HG03103 (cell line): ENCODE measurements around the gene PVRIG.
"Not testable (repeated sequence)": the region's sequence is repeated elsewhere in the genome, so short reads cannot be mapped to it uniquely, and the experiment has no call there.

Experiments
- ATAC-seq: cut with Tn5 transposase; IDR thresholded peaks from one replicate; pipeline ENCODE4 v1.9.1; 2021; ENCODE audit warnings: low read depth; ENCODE audit not compliant: unreplicated experiment

Gene PVRIG

DNA sequence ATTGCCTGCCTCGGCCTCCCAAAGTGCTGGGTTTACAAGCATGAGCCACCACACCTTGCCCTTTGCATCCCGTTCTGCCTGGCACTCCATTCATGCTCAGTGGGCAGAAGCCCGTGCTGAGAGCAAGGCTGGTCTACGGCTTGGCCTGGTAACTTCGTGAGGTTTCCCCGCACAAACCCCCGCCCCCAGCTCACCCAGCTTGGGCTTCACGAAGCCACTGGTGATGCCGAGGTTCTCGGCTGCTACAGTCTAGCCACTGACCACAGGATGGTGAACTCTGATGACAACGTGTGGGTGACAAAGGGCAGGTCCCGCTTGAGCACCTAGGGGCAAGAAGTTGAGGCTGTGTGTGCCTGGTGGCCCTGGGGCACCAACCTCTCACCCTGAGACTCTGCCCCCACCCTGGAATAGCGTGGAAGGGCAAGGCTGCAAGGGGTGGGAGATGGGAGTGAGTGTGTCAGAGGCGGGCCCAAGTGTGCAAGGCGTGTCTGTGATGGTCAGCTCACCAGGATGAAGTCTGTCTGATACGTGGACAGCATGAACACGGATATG lies 3.7 kb downstream of the PVRIG start:
- not testable (repeated sequence) for ATAC-seq

DNA sequence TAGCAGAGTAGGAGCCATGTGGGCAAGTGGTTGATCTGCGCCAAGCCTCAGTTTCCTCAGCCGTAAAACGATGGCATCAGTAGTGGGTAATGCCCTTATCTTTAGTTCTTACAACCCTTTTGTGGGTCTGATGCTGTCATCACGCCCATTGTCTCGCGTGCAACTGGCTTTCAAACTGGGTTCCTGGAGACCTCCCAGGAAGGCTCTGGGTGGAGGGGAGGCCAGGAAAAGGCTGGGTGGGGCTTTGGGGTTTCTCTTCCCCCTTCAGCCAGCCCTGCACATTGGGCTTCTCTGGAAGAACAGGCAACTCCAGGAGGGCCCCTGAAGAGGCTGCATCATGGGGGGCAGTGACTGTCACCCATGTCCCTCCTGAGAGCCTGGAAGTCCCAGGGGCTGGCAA lies 5.1 kb downstream of the PVRIG start:
- not testable (repeated sequence) for ATAC-seq

DNA sequence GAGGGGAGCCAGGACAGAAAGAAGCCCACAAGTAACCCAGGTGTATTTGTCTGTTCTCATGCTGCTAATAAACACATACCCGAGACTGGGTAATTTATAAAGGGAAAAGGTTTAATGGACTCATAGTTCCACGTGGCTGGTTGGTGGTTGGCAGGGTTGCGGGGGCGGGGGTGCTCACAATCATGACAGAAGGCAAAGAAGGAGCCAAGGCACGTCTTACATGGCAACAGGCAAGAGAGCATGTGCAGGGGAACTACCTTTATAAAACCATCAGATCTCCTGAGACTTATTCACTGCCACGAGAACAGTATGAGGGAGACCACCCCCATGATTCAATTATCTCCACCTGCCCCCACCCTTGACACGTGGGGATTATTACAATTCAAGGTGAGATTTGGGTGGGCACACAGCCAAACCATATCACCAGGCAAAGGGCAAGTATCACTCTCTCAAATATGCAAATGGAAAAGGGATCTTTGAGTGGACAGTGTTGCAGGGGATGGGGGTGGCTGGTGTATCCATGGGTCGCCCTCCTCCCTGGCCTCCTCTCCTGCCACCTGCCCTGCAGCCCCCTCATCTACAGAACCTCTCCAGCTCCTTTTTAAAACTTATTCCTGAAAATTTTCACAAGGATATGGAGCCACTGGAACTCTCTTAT lies 15.0 kb downstream of the PVRIG start:
- ATAC-seq, result not testable (repeated sequence)

DNA sequence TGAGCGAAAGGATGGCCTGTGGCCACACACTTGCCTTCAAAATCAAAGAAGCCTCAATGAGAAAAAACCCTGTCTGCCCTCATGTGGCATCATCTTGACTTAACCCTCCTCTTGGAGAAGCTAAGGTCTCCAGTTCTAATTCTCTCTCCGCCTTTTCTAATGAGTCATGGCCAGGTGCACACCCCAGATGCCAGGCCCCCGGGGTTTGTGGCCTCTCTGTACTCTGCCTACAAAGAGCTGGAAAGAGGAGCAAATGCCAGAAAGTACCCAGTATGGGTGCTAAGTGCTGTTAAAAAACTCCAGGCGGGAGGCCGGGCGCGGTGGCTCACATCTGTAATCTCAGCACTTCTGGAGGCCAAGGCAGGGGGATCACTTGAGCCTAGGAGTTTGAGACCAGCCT lies 20.2 kb downstream of the PVRIG start:
- ATAC-seq, result not testable (repeated sequence)

DNA sequence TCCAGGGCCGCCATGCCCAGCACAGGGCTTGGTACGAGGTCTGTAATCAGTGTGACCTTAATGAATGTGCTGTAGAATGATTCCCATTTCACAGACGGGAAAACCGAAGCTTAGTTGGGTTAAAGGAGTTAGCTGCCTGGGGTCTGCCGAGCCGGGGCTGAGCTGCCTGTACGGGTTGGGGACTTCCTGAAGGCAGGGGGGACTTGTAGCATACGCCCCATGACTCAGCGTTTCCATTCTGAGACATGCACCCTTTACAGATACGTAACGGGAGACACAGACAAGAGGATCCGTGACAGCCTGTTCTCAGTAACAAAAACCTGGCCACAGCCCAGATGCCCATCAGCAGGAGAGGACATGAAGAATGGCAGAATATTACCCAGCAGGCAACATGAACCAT lies 23.6 kb downstream of the PVRIG start:
- ATAC-seq, result not testable (repeated sequence)

DNA sequence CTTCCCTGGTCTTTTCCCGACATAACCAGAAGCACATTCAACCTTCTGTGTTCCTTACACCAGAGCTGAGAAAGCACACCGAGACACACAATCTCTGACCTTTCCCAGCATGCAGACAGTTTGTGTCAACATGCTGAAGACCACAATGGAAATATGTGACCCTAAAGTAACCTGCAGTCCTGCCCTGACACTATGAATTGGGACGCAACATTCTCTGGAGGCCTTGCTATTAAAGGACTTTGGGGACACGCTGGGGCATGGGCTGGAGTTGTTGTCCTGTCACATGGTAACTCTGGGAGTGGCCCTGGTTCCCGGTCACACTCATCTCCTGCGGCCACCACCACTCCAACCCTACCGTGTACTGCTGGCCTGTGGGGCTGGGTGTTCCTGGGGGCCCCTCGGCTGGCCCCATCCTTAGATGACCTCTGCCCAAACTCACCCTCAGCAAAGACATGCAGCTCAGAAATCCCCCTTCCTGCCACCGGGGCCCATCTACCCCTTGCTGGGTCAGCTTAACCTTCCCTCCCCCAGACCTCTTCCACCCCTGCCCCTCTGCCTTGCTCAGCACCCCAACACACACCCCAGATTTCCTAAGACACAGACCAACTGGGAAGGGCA lies 25.3 kb downstream of the PVRIG start:
- ATAC-seq, result not testable (repeated sequence)

DNA sequence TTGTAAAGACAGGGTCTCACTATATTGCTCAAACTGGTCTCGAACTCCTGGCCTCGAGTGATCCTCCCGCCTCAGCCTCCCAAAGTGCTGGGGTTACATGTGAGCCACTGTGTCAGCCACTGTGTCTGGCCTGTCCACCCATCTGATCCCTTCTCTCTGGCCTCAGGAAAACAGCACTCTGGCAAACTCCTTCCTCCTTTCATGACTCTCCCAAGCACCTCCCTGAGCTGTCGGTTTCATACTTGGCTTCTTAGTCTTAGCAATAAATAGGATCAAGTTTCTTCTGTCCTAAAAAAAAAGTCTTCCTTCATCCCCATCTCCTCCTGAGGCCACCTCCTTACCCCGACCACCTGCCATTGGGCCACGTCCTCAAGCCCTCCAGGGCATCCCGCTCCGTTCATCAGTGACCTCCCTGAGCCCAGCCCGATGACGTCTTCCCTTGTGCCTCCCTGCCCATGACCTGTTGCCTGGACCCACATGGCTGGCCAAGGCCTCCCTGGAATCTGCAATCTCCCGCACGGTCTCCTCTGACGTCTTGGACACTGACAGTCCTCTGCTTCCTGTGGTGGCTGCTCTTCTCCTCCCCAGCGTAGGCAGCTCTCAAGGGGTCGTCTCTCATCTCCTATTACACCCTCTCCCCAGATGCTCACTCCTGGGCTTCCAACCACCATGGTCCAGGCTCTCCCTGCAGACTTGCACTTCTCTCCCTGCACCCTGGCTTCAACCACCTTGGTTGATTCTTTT lies 26.5 kb downstream of the PVRIG start:
- ATAC-seq, result not testable (repeated sequence)

DNA sequence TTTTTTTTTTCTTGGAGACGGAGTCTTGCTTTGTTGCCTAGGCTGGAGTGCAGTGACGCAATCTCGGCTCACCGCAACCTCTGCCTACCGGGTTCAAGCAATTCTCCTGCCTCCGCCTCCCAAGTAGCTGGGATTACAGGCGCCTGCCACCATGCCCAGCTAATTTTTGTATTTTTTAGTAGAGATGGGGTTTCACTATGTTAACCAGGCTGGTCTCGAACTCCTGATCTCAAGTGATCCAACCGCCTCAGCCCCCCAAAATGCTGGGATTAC lies 27.1 kb downstream of the PVRIG start:
- not testable (repeated sequence) for ATAC-seq

DNA sequence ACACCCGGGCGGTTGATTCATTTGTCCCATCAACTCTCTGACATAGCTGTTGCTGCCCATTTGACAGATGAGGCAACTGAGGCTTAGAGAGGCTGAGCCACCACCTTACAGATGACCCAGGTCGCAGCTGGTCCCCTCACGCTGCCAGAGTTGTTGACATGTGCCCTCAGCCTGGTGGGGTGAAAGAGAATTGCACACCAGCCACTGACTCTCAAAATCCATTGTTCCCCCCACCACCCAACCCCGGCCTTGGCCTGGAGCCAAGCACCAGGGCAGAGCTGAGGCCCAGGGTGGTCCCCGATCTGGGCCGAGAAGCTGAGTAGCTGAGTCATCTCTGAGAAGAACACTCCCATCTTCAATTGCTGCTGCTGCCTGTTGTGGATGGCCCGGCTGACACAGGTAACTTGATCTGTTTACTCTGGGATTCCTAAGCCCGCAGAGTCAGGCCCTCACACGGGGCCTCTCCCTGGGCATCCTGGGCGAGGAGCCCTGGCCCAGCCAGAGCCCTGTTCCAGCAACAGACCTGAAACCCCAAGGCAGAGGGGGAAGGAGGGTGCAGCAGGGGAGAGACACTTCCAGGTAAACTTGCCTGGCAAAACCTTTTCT lies 27.5 kb downstream of the PVRIG start:
- no peak for ATAC-seq

DNA sequence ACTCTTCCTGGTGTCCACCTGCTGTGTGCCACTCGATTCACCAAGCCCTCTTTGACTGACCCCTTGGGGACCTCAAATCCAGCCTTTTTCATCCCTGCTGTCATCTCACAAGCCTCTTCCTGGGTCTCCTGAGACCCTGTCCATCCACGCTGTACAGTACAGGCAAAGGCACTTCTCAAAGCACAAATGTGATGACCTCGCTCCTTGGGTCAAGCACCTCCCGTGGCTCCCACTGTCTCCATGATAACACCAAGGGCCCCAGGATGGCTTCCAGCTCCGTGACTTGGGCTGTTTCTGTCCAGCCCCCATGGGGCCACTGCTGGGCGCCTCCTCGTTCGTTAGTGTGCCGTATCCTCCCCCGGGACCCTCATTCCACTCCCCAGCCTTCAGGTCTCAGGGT lies 28.7 kb downstream of the PVRIG start:
- ATAC-seq, result no peak

DNA sequence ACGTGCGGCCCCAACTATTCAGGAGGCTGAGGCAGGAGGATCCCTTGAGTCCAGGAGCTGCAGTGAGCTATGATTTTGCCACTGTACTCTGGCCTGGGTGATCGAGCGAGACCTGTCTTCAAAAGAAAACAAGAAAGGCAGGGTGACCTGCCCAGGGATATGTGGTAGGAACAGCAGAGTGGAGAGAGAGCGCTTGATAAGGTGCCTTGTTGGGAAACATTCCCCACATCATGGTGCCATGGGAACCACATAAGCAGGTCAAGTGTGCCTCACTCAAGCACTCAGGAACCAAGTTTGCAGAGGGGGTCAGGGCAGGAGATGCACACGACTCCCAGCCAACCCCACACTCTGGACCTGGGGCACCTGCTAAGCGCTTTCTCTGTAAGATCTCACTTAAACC lies 37.3 kb downstream of the PVRIG start:
- no peak for ATAC-seq

DNA sequence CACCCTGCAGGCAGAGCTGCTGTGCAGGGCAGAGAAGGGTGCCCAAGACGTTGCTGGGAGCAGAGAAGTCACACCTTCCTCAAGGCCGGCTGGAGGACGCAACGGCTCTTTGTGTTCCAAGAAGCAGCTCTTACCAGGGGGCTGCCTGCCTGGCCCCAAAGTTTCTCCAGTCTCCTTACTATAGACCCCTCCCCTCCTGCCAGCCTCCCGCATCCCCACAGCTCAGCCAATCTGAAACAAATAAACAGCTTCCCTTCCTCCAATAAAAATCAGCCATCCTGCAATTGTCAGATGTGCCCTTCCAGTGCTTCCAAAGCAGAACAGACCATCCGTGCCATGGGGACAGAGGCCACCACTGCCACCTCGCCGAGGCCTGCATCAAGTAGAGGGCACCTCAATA lies 40.2 kb downstream of the PVRIG start:
- not testable (repeated sequence) for ATAC-seq

DNA sequence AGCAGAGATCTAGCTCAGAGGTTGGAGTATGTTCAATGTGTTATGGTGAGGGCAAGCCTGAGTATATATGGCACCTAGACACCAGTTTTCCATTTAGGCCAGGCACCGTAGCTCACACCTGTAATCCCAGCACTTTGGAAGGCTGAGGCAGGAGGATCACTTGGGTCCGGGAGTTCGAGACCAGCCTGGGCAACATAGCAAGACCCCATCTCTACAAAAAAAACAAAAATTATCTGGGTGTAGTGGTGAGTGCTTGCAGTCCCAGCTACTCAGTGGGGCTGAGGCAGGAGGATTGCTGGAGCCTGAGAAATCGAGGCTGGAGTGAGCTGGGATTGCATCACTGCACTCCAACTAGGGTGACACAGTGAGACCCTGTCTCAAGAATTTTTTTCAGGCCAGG lies 43.1 kb downstream of the PVRIG start:
- ATAC-seq, result not testable (repeated sequence)

DNA sequence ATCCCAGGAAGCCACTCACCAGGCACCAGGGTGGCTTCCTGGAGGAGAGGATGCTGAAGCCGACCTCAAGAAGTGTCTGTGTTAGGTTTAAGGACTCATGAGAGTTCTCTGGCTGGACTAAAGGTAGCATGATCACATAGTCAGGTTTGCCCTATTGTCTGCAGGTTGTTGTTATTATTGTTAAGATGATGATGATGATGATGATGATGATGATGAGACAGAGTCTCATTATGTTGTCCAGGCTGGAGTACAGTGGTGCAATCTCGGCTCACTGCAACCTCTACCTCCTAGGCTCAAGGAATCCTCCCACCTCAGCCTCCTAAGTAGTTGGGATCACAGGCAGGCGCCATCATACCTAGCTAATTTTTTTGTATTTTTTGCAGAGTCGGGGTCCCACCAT lies 44.5 kb downstream of the PVRIG start:
- not testable (repeated sequence) for ATAC-seq

DNA sequence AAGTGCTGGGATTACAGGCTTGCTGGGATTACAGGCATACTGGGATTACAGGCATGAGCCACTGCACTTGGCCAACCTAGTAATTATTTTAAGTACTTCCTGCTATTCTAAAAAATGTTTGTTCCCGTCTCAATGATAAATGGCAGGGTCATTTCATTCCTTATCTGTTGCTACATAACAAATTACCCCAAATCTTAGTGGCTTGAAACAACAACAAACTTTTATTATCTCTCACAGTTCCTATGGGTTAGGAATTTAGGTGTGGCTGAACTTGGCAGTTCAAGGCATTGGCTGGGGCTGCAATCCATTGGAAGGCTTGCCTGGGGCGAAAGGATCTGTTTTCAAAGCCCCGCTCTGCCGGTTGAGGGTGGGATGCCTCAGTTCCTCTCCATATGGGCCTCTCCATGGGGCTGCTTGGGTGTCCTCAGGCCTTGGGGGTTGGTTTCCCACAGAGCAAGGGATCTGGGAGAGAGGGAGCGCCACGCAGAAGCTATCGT lies 45.0 kb downstream of the PVRIG start:
- ATAC-seq, result not testable (repeated sequence)

DNA sequence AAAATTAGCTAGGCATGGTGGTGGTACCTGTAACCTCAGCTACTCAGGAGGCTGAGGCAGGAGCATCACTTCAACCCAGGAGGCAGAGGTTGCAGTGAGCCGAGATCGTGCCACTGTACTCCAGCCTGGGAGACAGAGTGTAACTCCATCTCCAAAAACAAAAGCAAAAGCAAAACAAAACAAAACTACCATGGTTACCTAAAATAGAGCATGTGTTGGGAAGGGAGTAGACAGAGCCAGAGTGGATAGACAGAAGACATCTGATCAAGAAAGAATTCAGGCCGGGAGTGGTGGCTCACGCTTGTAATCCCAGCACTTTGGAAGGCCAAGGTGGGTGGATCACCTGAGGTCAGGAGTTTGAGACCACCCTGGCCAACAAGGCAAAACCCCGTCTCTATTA lies 46.1 kb downstream of the PVRIG start:
- ATAC-seq, result not testable (repeated sequence)

DNA sequence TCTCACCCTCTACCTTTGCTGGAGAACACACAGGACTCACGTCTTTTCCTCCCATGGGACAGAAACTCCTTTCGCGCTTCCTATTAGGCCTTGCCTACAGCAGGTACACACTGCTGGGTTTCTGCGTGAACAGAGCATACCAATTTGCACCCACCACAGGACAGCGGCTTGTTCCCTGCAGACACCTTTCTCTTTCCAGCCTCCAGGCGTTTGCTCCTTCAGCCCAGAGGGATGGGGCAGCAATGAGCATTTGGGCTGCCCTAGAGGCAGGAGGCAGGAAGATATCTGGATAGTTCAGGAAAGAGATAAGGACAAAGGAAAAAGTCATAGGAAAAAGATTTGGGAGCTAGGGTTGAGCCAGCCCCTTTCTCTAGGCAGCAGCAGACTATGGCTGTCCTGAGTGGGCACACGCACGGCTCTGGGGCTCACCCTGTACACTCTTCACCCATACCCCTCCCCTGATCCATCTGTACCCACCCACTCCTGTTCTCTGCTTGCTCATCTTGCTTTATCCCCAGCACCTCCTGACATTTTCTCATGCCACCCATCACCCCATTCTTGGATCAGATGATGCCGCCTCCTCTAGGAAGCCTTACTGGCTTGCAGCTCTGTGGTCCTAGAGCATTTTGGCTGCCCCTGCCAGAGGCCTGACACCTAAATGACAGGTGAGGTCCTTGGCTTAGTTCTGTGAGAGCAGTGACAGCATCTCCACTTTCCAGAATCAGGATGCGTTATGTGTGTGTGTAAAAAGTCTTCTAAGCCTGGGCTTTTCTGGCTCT lies 47.0 kb downstream of the PVRIG start:
- no peak for ATAC-seq

DNA sequence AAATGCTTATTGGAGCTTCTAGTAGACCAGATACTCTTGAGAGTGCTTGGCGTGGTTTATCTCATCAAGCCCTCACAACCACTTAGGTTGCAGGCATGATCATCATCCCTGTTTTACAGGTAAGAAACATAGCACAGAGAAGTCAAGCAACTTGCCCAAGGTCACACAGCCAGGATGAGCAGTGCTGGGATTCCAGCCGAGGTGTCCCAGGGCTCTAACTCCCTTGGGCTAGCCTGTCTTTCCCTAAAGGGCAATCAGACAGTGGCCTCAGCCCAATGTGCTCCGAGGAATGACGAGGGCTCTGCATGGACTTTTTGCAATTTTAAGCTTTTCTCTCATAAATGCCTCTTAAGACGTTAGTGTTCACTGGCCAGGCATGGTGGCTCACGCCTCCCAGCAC lies 47.9 kb downstream of the PVRIG start:
- ATAC-seq, result no peak

DNA sequence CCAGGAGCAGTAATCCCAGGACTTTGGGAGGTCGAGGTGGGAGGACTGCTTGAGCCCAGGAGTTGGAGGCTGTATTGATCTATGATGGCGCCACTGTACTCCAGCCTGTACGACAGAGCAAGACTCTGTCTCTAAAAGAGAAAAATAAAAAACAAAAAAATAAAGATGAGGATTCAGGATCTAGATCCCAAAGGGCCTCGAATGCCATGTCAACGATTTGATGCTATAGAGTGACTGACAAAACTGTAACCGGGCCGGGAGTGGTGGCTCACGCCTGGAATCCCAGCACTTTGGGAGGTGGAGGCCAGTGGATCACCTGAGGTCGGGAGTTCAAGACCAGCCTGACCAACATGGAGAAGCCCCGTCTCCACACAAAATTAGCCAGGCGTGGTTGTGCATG lies 49.1 kb downstream of the PVRIG start:
- ATAC-seq, result not testable (repeated sequence)

DNA sequence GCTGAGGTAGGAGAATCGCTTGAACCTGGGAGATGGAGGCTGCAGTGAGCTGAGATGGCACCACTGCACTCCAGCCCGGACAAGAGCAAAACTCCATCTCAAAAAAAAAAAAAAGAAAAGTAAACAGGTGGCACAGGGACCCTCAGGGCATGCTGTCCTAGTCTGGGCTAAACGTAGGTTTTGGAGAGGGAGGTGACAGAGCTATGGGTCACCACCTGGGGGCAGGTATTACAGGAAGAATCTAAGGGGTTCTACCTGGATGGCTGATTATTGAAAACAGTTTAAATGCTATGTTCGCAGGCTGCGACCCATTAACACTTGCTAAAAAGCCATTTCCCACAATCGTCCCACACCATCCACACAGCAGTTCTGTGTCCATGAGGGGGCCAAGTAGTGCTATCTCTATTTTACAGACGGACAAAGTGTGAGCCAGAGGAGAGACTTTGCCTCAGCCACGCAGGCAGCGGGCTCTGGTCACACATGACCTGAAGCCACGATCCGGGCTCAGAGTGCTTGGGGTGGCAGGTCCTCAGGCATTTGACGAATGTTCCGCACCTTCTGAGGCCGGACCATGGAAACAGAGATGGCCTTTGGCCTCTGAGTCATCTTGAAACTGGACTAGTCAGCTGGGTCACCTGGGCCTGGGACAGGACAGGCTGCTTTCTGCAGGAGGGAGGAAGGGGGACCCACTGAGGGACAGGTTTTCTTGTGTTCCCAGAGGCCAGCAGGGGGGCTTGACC lies 49.7 kb downstream of the PVRIG start:
- ATAC-seq, result not testable (repeated sequence)
